ENCODE results near the gene PKM.

The PKM gene

DNA sequence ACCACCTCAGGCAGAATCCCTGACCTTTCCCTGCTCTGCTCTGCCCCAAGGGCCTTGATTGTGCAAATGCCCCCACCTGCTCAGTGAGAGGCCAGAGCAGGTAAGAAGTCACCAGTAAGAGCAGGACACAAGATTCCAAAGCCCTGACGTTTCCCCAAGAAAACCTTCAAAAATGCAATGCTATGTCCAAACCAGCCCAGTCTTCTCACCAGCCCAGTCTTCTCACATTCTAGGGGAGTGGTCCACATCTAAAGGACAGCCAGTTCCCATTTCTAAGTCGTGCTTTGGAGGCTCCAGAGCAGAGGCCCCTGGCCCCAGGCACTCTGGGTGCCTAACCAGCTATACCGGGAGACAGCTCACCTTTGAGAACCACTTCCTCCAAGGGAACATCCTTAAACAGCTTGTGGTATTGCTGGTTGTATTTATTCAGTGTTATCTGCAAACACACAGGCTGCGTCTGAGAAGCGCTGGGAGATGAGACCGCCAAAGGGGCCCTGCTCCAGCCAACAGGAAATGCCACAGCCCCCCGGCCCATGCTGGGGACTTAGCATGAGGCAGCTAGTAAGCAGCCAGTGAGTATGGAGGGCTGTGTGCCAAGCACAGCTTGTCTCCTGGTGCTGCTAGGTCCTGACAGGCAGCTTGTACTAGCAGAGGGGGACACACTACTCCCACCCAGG is 62.7 kb downstream of the PKM start:
- Histone ChIP-seq H3K9ac (ENCODE audit: low read depth, low read length) (no peak overlapping the region; the same call in 1 of the 2 replicates), H3K36me3 (ENCODE audit: control insufficient read depth, insufficient read depth, low read length) (no peaks in the 10 kb centered on the region), H3K4me1 (ENCODE audit: control insufficient read depth, insufficient read depth, low read length) (peaks cover 7% of the 10 kb centered on the region), H3K4me3 (ENCODE audit: low read depth, low read length) (no peak overlapping the region), H3K27ac (ENCODE audit: low read depth, low read length) (no peak overlapping the region), H3K9me3 (ENCODE audit: control insufficient read depth, insufficient read depth, low read length) (no peaks in the 10 kb centered on the region), H3K27me3 (ENCODE audit: control insufficient read depth, insufficient read depth, low read length) (no peaks in the 10 kb centered on the region; the same call in 1 of the 2 replicates)

DNA sequence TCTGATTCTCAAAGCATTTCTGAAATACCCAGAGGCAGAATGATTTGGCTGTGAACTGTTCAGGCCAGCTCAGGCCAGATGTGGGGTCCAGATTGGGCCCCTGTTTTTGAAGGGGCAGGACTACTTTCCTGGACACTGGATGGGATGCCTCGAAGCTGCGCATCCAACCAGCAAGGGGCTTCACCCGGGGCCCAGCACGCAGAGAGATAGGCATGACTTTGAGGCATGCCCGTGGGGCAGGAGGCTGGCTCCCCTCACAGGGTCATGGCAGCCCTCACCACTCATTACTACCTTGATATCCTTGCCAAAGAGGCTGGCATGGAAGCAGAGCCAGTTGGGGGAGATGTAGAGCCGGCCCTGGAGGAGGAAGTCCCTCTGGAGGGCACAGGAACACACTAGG is 63.5 kb downstream of the PKM start:
- H3K4me1 ChIP-seq (ENCODE audit: control insufficient read depth, insufficient read depth, low read length) = peaks cover 7% of the 10 kb centered on the region
- no peak overlapping the region for H3K27ac ChIP-seq (ENCODE audit: low read depth, low read length)
- H3K9ac ChIP-seq (ENCODE audit: low read depth, low read length) = no peak overlapping the region
- no peaks in the 10 kb centered on the region for H3K9me3 ChIP-seq (ENCODE audit: control insufficient read depth, insufficient read depth, low read length)
- H3K36me3 ChIP-seq (ENCODE audit: control insufficient read depth, insufficient read depth, low read length) = no peaks in the 10 kb centered on the region
- no peaks in the 10 kb centered on the region; the same call in 1 of the 2 replicates for H3K27me3 ChIP-seq (ENCODE audit: control insufficient read depth, insufficient read depth, low read length)
- no peak overlapping the region for H3K4me3 ChIP-seq (ENCODE audit: low read depth, low read length)

DNA sequence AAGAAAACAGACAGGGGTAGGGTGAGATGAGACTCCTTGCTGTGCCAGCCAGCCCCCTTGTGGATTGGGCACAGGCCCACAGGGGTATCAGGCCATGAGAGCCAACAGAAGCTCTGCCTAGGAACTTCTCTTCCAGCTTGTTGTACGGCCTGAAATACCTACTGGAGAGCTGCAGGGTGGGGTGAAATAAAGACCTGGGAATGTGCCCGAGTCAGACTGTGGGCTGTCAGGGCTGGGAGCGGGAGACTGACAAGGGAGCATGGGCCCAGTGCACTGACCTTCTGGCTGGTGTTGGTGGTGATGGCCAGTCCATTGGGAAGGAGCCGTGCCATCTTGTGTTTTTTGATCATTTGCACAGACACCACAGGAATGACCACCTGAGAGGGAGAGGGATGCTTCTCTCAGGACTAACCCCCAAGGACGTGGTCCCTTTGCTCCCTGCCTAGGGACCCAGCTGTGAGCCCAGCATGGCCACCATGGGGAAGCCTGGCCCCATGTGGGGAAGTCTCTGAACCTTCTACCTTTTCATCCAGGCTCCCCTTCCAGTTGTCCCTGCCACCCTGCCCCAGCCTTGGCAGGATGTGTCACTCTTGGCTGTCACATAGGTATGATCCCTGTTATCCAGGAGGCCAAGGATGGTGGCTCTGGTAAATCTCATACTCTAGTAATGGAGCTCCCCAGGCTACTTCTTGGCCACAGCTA is 64.1 kb downstream of the PKM start:
- Histone ChIP-seq H3K4me3 (ENCODE audit: low read depth, low read length) (no peak overlapping the region), H3K9me3 (ENCODE audit: control insufficient read depth, insufficient read depth, low read length) (no peaks in the 10 kb centered on the region), H3K36me3 (ENCODE audit: control insufficient read depth, insufficient read depth, low read length) (no peaks in the 10 kb centered on the region), H3K9ac (ENCODE audit: low read depth, low read length) (no peak overlapping the region), H3K4me1 (ENCODE audit: control insufficient read depth, insufficient read depth, low read length) (peaks cover 7% of the 10 kb centered on the region), H3K27me3 (ENCODE audit: control insufficient read depth, insufficient read depth, low read length) (no peaks in the 10 kb centered on the region; the same call in 1 of the 2 replicates), H3K27ac (ENCODE audit: low read depth, low read length) (no peak overlapping the region)

DNA sequence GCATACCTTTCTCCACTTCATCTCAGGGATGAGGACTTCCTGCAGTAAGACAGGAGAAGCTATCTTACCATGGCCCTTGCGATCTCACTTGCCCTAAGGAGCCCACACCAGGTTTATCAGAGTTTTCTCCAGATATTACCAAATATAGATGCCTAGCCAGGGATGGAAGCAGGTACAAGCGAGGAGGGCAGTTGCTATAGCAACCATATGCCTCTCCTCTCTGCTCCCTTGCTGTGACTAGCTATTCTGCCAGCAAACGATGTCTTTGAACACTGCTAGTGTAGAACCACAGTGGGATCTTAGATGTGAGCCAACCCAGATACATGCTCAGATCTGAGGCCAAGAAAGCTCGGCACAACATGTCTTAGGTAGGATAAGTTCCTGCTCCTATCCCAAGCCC is 67.3 kb downstream of the PKM start:
- peaks cover 5% of the 10 kb centered on the region for H3K4me1 ChIP-seq (ENCODE audit: control insufficient read depth, insufficient read depth, low read length)
- H3K9ac ChIP-seq (ENCODE audit: low read depth, low read length) = no peak overlapping the region
- no peak overlapping the region for H3K4me3 ChIP-seq (ENCODE audit: low read depth, low read length)
- no peaks in the 10 kb centered on the region for H3K9me3 ChIP-seq (ENCODE audit: control insufficient read depth, insufficient read depth, low read length)
- H3K36me3 ChIP-seq (ENCODE audit: control insufficient read depth, insufficient read depth, low read length) = no peaks in the 10 kb centered on the region
- H3K27ac ChIP-seq (ENCODE audit: low read depth, low read length) = no peak overlapping the region
- H3K27me3 ChIP-seq (ENCODE audit: control insufficient read depth, insufficient read depth, low read length) = no peaks in the 10 kb centered on the region; the same call in 1 of the 2 replicates

DNA sequence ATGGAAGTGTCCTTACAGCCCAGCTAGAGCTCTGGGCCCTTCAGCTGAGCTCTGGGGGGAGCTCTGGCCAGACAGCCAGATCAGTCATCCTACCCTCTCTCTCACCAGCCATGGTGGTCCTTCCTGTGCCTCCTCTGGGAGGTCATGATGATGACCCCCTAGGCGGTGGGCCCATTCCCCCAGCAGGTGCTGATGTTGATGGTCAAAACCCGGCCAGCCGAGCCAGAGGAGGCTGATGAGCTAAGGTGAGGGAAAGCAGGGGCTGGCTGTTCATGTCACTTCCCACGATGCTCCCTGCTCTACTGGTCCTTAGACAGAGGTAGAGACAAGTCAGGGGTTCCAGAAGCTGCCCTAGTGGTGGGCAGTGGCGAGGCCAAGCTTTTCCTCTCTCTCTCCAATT is 68.4 kb downstream of the PKM start:
- Histone ChIP-seq H3K4me1 (ENCODE audit: control insufficient read depth, insufficient read depth, low read length) (no peaks in the 10 kb centered on the region), H3K36me3 (ENCODE audit: control insufficient read depth, insufficient read depth, low read length) (no peaks in the 10 kb centered on the region), H3K27ac (ENCODE audit: low read depth, low read length) (no peak overlapping the region), H3K9ac (ENCODE audit: low read depth, low read length) (no peak overlapping the region), H3K4me3 (ENCODE audit: low read depth, low read length) (no peak overlapping the region), H3K27me3 (ENCODE audit: control insufficient read depth, insufficient read depth, low read length) (no peaks in the 10 kb centered on the region), H3K9me3 (ENCODE audit: control insufficient read depth, insufficient read depth, low read length) (no peaks in the 10 kb centered on the region)

DNA sequence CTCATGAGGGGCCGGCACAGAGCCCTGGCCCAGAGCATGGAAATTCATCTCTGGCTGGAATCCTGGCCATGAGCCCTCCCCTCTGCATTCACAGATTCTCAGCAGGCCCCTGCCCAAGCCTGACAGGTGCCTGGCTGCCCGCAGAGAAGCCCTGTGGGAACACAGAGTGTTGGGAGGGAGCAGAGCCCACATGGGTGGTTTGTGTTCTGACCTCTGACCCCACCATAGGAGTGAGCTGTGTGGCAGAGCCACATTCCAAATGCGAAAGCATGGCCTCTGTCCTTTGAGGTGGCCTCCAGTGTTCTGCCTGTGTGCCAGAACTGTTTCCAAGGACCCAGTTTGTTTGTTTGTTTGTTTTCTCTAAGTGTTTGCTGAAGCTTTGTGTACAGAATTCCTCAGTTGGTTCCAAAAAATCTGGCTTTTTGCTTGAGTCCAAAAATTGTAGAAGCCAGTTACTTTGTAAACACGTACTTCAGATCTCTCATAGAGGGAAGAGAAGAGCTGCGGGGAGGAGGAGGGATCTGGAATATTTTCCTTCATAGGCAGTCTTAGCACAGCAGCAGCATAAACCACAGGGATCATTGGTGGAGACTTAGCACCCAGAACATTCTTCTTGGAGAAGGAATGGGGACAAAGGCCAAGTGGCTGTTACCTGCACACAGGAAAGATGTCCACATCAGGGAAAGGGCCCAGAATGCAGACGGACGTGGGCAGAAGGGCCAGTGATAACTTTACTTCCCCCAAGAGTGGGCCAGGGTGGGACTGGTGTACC is 69.4 kb downstream of the PKM start:
- Histone ChIP-seq H3K4me1 (ENCODE audit: control insufficient read depth, insufficient read depth, low read length) (no peaks in the 10 kb centered on the region), H3K36me3 (ENCODE audit: control insufficient read depth, insufficient read depth, low read length) (no peaks in the 10 kb centered on the region), H3K27ac (ENCODE audit: low read depth, low read length) (no peak overlapping the region), H3K4me3 (ENCODE audit: low read depth, low read length) (no peak overlapping the region), H3K27me3 (ENCODE audit: control insufficient read depth, insufficient read depth, low read length) (no peaks in the 10 kb centered on the region), H3K9me3 (ENCODE audit: control insufficient read depth, insufficient read depth, low read length) (no peaks in the 10 kb centered on the region), H3K9ac (ENCODE audit: low read depth, low read length) (no peak overlapping the region)

DNA sequence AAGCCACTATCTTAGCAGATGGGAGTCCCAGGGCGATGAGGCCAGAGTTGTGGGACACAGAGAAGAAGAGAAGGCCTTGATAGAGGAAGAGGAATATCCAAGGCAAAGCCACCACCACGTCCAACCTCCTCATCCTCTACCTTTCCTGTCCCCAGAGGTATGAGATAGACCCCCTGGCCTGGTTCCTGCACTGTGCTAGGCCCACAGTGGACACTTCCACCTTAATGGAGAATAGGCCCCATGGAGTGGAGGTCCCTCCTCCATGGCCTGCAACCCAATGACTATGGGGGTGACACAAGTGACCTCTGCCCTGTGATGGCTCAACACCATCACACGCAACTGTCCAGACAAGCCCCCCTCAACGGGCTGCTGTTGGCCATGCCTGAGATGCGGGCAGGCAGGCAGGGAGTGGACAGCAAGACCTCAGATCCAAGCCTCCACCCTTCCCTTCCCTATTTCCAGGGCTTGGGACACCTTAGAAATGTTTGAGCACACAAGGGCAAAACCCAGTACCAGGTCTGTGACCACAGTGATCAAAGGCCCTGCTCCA is 70.2 kb downstream of the PKM start:
- Histone ChIP-seq H3K9me3 (ENCODE audit: control insufficient read depth, insufficient read depth, low read length) (no peaks in the 10 kb centered on the region), H3K27me3 (ENCODE audit: control insufficient read depth, insufficient read depth, low read length) (no peaks in the 10 kb centered on the region), H3K27ac (ENCODE audit: low read depth, low read length) (no peak overlapping the region), H3K4me1 (ENCODE audit: control insufficient read depth, insufficient read depth, low read length) (peaks cover 2% of the 10 kb centered on the region; the same call in 1 of the 2 replicates), H3K36me3 (ENCODE audit: control insufficient read depth, insufficient read depth, low read length) (no peaks in the 10 kb centered on the region), H3K4me3 (ENCODE audit: low read depth, low read length) (no peak overlapping the region), H3K9ac (ENCODE audit: low read depth, low read length) (no peak overlapping the region)

DNA sequence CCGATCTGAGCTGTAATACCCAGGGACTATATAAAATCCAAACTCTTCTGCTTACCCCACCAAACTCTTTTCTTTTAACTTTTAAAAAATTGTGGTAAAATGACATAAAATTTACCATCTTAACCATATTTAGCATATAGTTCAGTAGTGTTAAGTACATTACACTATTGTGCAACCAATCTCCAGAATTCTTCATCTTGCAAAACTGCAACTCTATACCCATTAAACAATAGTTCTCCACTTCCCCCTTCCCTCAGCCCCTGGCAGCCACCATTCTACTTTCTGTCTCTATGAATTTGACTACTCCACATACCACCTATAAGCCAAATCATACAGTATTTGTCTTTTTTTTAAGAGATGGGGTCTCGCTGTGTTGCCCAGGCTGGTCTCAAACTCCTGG is 74.1 kb downstream of the PKM start:
- no peak overlapping the region for H3K9ac ChIP-seq (ENCODE audit: low read depth, low read length)
- no peak overlapping the region for H3K27ac ChIP-seq (ENCODE audit: low read depth, low read length)
- peaks cover 4% of the 10 kb centered on the region; the same call in 1 of the 2 replicates for H3K4me1 ChIP-seq (ENCODE audit: control insufficient read depth, insufficient read depth, low read length)
- no peak overlapping the region for H3K4me3 ChIP-seq (ENCODE audit: low read depth, low read length)
- no peaks in the 10 kb centered on the region for H3K27me3 ChIP-seq (ENCODE audit: control insufficient read depth, insufficient read depth, low read length)
- H3K9me3 ChIP-seq (ENCODE audit: control insufficient read depth, insufficient read depth, low read length) = no peaks in the 10 kb centered on the region
- H3K36me3 ChIP-seq (ENCODE audit: control insufficient read depth, insufficient read depth, low read length) = no peaks in the 10 kb centered on the region

DNA sequence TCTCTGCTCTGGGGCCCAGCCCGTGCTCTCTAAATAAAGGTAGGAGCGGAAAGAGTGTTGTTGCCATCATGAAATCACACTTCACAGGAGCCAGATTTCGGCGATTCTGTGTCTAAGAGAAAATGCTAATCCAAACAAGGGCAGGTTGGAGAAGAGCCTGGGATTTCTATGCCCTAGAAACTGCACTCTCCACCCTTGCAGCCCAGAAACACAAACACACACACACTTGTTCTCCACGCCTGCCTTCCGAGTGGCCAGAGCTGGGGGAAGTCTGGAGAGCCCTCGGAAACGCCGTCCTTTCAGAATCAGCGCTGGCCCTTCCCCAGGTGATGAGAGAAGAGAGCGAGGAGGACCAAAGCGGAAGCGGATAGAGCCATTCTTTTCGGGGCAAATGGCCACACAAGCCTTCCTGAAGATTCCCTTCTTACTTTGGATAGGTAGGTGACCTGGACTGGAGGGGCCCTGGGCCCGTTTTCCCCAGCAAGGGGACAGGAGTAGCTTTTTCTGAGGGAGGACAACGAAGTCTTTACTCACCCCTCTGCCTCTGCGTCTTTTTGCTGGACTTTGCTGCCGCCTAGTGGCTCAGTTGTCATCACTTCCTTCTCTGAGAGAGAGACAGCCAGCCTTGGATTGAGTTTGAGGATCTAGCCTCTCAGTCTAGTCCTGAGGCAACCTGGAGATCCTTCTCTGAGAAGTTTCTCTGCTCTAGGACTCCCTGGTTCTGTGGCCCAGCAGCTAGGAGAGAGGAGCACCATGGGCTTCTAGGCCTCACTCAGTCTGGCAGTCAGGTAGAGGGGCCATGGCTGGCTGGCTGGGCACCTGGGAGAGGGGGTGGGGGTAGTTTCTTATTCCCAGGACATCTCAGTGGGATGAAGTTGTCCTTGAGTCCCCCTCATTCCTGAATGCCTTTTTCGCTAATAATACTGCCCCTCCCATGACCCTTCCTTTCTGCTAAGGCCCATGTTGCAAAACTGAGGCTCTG is 75.1 kb downstream of the PKM start:
- H3K9ac ChIP-seq (ENCODE audit: low read depth, low read length) = no peak overlapping the region
- peak overlapping the region; percentile 32; the same call in 1 of the 2 replicates for H3K4me3 ChIP-seq (ENCODE audit: low read depth, low read length)
- no peaks in the 10 kb centered on the region for H3K36me3 ChIP-seq (ENCODE audit: control insufficient read depth, insufficient read depth, low read length)
- no peak overlapping the region for H3K27ac ChIP-seq (ENCODE audit: low read depth, low read length)
- no peaks in the 10 kb centered on the region for H3K27me3 ChIP-seq (ENCODE audit: control insufficient read depth, insufficient read depth, low read length)
- no peaks in the 10 kb centered on the region for H3K9me3 ChIP-seq (ENCODE audit: control insufficient read depth, insufficient read depth, low read length)
- peaks cover 4% of the 10 kb centered on the region; the same call in 1 of the 2 replicates for H3K4me1 ChIP-seq (ENCODE audit: control insufficient read depth, insufficient read depth, low read length)

DNA sequence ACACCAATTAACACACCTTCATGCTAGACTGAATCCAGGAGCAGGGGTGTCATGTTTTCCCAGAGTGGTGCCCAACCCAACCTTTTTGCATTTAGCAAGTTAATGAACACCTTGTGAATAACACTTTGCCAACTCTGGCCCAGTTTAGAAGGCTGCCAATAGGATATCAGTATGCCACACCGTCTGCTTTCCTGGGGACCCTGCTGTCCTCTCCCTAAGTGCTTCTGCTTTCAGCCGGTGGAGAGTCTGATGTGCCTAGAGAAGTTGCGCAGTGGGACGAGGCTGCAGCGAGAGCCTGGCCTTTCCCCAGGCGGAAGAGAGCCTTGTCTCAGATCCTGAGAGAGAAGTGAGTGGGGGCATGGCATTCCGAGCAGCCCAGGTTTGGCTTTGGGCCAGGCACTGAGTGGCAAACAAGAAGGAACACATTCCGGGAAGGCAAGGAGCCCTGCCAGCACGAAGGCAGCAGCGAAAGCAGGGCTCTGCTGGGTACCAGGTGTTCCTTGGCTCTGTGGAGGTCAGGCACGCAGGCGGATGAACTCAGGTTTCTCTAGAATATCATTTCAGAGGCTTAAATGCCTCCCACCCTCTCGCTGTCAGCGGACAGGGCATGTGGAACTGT is 75.9 kb downstream of the PKM start:
- H3K36me3 ChIP-seq (ENCODE audit: control insufficient read depth, insufficient read depth, low read length) = no peaks in the 10 kb centered on the region
- H3K27ac ChIP-seq (ENCODE audit: low read depth, low read length) = no peak overlapping the region
- H3K27me3 ChIP-seq (ENCODE audit: control insufficient read depth, insufficient read depth, low read length) = no peaks in the 10 kb centered on the region
- no peak overlapping the region for H3K4me3 ChIP-seq (ENCODE audit: low read depth, low read length)
- H3K9ac ChIP-seq (ENCODE audit: low read depth, low read length) = no peak overlapping the region
- H3K4me1 ChIP-seq (ENCODE audit: control insufficient read depth, insufficient read depth, low read length) = peaks cover 4% of the 10 kb centered on the region; the same call in 1 of the 2 replicates
- no peaks in the 10 kb centered on the region for H3K9me3 ChIP-seq (ENCODE audit: control insufficient read depth, insufficient read depth, low read length)
